Cardiac septum (tissue), 1 donor: ENCODE results near the gene DGAT2. TPM values are rescaled to one million over a fixed set of nuclear protein-coding genes. Genes with fewer than 3 reads are reported as not detected.
"Not testable (repeated sequence)": the region's sequence is repeated elsewhere in the genome, so short reads cannot be mapped to it uniquely, and the experiment has no call there.

Source experiments
- DNase-seq: peaks from one replicate; pipeline ENCODE4 v3.0.0-alpha.2; 2020; ENCODE audit warnings: low spot score
- intact Hi-C: fragments of 100-400 bp; cut with DNase I; formaldehyde crosslinking; loops from one replicate; pipeline ENCODE4 v1.14.0; 2022
- total RNA-seq: library from RNA; stranded (reverse); fragmentation: NEBNext Ultra II Directional; extraction: Animal tissue kit (Norgen Biotek cat#: 25700); gene quantifications from one replicate; pipeline ENCODE4 v1.2.1, GENCODE V29; 2021
- donor health status: DM: no; HTN: no; CAD: no.

DGAT2 gene
- total RNA-seq, 1 donor from 2014 or later = 10.3 TPM

DNA sequence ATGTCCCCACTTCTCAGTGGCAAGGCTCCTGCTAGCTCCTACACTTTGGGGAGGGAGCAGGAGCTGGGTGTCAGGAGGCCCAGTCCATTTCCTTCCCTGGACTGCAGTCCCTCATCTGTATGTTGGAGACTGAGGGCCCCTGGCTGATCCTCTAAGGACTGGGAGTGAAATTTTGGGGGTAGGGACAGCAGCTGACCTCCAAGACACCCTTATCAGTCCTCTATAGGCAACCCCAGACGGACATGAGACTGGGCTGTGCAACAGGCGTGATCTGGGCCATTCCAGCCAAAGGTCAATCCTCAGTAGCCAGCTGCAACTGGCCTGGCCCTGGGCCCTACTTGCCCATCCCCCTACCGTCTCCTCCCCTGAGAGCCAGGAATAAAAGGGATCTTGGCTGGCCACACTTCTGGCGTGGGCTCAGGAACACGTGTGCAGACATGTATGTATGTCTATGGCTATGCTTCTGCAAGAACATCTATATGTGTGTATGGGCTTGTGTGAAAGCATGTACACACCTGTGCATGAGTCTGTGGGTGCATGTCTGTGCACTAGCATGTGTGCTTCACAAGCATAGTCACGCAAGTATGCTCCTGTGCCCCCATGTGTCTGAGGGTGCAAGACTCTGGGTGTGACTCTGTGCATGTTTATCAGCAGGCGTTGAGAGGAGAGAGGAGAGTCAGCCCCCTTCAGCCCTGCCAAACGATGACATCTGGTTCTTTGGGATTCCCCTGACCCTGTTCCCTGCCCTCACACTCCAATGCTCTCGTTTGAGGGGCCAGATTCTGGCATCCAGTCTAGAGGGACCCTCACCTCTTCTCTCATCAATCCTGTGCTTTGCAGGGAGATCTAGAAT is 24.6 kb upstream of the DGAT2 start:
- intact Hi-C loops = no loop called here
- DNase-seq = no peak

DNA sequence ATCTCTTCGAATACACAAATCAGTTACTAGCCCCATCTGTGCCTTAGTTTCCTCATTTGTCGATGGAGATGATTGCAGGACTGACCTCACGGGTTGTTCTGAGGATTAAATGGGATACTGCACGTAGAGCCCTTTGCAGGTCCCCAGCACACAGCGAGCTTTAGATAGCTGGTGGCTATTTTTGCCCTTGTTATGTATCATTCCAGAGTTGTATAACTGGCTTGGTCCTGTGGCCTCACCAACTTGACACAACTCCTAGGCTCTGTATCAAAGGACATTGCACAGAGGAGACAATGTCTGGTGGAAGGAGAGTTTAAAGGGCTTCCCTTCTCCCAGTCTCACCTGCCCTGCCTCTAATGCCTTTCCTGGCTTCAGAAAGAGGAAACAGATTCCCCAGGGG is 22.8 kb upstream of the DGAT2 start:
- no peak for DNase-seq
- intact Hi-C loops = no loop called here

DNA sequence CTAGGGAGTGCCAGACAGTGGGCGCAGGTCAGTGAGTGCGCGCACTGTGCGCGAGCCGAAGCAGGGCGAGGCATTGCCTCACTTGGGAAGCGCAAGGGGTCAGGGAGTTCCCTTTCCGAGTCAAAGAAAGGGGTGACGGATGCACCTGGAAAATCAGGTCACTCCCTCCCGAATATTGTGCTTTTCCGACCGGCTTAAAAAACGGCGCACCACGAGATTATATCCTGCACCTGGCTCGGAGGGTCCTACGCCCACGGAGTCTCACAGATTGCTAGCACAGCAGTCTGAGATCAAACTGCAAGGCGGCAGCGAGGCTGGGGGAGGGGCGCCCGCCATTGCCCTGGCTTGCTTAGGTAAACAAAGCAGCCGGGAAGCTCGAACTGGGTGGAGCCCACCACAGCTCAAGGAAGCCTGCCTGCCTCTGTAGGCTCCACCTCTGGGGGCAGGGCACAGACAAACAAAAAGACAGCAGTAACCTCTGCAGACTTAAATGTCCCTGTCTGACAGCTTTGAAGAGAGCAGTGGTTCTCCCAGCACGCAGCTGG is 19.8 kb upstream of the DGAT2 start:
- intact Hi-C loops, DNase-seq: not testable (repeated sequence)

DNA sequence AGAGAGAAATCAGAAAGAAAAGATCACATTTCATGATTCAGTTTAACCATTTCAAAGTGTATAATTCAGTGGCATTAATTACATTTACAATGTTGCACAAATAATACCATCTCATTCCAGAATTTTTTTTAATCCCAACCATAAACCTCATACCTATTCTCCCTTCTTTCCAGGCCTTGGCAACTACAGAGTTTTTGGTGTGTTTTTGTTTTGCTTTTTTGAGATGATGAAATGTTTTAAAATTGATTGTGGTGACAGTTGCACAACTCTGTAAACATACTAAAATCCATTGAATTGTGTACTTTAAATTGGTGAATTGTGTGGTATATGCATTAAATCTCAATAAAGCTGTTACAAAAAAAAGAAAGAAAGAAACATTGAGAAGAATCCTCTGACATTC is 13.6 kb upstream of the DGAT2 start:
- DNase-seq, intact Hi-C loops: not testable (repeated sequence)

DNA sequence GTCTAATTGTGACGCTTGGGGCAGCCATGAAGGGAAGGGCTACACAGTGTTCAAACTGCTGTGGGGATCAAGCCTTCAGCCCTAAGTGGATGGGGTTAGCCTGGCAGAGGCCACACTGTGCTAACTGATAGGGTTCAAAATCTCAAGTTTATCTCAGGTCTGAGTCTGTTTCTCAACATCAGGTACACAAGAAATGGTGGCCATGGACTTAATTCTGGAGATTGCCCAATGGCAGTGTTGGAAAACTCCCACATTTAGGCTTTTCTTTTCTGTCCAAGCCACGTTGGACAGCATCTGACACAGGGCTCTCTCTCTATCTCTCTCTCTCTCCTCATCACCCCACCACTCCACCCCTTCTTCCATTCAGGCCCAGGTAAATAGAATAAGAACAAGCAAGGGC is 10.9 kb upstream of the DGAT2 start:
- intact Hi-C loops = no loop called here
- no peak for DNase-seq

DNA sequence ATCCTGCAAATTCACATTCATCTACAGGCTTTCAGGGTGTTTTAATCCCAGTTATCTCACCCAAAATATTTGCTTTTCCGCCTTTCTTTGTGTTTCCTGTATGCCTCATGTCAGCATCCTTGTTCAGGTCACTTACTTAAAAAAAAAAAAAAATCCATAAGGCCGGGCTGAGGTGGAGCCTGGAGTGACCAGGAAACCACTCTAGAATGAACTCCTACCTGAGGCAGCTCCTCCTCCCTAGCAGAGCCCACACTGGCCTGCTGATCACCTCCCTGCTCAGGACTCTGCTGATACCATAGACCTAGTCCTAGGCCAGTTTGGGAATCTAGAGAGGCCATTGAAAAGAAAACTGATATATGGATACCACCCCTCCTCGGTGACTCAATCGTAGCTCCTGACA is 8.7 kb upstream of the DGAT2 start:
- intact Hi-C loops = no loop called here

DNA sequence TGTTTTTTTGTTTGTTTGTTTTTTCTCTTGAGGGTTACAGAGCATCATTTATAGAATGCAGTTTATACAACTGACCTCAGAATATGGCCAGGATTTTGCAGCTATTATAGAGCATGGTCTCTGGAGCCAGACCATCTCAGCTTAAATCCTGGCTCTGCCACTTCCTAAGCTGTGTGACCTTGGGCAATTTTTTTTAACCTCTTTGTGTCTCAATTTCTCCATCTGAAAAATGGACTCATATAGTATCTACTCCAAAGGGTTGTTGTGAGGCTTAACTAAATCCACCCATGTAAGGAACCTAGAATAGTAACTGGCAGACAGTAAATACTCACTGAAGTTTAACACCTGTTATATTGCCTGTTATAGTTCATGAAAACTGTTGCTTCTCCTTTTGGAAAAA is 8.3 kb upstream of the DGAT2 start:
- intact Hi-C loops = no loop called here
- no peak for DNase-seq

More for the DNA sequence above, 8.7 kb upstream of the DGAT2 start:
- DNase-seq = no peak

DNA sequence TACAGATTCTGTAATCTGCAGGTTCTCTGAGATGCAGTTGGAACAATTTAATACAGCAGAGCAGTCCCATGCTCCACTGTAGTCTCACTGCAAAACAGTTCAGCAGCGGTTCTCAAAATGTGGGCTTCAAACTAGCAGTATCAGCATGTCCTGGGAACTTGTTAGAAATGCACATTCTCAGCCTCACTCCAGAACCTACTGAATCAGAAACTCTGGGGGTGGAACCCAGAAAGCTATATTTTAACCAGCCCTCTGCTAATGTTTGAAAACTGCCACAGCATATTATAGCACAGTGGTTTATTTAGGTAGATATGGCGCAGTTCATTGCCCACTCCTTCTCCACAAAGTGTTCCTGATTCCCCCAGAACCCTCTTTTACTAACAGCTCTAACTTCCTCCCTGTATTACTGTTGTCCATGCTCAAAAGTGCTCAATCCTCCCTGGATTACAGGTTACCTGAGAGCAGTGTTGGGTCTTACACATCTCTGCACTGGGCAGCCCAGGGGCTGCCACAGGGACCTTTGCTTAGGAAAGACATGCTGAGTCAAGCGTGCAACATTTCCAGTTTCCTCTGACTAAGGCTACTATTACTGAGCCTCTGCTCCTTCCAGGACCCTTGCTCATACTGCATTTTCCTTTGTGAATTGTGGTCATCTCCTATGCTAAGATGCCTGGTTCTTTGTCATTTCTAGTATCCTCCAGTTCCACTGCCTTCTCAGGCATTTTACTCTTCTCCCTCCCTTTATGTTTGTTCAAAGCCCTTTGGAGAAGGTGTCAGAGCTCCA is 7.7 kb upstream of the DGAT2 start:
- no peak for DNase-seq
- intact Hi-C loops = no loop called here

DNA sequence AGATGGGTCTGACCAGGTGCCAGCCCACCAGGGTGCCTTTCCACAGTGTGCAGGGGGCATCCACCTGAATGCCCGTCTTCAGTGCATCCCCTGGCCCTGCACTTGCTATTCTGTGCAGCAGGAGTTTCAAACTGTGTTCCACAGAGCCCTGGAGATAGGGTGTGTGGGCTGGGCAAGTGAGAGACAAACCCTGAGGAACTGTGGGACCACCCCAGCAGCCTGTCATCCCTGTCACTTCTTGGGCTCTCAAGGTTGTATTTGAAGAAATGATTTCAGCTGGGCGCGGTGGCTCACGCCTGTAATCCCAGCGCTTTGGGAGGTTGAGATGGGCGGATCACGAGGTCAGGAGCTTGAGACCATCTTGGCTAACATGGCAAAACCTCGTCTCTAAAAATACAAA is 6.4 kb upstream of the DGAT2 start:
- intact Hi-C loops = no loop called here
- DNase-seq = no peak

DNA sequence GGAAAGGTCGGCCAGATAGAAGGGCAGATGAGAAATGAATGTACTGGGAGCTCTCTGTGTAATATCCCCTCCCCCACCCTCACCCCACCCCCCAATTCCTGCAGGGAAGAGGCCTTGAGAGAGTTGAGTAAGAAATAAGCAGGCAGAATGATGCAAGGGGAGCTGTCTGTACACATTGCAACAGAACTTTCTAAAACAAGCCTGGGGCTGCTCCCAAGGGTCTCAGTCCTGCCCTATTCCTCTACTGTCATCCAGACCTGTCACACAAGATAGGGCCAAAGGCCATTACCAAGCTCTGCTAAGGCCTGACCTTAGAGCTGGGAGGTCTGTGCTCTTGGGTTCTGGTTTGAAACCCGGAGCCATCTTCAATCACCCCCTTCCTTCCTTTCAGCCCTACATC is 5.7 kb upstream of the DGAT2 start:
- intact Hi-C loops = no loop called here
- no peak for DNase-seq

DNA sequence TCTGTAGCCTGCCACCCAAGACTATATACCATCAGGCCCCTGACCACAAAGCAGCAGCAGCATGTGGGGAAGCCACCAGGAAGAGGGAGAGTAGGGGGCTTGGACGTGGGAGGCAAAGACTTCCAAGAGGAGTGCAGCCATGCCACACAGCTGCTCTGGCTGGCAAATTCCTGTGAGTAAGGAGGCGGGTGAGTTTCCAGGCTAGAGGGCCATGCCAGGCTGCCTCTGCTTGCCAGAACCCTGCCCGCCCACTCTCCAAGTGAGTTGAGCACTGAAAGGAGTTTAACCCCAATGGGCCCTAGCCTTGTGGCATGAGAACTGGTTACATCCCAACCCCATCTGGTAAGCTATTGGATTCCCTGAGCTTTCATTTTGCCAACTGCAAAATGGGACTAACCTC is 4.7 kb upstream of the DGAT2 start:
- DNase-seq = no peak
- intact Hi-C loops = no loop called here

DNA sequence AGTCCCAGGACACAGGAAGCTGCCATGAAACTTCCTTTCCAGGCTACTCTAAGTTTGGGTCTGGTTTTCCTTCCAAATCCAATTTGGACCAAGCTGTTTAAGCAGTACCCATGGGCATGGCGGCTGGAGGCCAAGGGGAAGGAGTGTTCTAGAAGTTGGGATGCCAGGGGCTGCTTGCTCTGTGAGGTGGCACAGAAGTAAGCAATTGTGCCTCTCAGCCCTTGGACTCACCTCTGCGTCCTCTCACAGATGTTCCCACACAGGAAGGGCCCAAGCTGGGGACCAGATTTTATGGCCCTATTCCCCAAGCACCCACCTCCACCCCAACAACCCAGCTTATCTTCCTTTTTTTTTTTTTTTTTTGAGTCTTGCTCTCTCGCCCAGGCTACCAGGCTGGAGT is 3.5 kb upstream of the DGAT2 start:
- intact Hi-C loops = no loop called here
- DNase-seq = no peak

DNA sequence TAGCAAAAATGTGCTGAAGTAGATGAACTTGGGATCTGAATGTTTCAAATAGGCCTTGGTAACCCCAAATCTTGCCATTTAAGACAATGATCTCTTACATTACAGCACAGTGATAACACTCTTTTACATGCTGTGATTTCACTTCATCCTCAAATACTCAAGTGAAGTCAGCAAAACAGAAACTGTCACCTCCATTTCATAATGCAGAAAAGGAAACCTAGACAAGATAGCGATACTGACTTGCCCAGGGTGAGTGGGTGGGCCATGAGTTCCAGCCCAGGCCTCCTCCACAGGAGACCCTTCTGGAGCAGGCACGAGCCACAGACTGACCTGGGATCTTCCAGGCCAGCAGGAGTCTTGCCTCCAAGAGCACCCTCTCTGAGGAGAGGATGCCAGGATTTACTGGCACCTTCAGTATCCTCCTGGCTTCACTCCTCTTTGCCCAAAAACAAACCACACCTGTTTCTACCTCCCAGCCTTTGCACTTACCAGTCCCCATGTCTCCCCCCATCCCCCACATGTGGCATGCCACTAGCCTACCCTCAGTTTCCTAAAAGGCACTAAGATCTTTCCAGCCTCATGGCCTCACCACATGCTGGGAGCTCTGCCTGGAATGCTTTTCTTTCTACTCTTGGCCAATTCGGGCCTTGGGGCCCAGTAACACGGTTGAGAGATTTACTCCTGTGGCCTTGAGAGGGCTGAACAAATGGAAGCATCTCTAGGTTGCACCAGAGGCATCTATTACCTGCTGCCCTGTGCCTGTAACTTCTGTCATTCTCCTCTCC is 1.9 kb upstream of the DGAT2 start:
- intact Hi-C loops = no loop called here
- DNase-seq = no peak

DNA sequence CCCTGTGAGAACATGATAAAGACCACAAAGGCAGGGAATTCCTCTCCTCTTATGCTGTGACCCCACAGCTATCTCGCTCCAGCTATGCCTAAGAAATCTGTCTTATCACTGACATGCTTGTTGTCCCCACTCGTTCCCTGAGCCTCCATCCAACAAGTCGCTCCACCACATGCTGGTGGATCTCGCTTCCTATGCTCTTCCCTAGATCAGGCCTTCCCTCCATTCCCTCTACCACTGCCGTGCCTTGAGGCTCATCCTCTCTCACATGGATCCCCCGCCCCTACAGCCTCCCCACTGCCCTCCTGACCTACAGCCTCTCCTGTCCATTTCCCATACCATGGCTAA is 1.4 kb upstream of the DGAT2 start:
- DNase-seq = peak; percentile 55
- intact Hi-C loops = no loop called here

DNA sequence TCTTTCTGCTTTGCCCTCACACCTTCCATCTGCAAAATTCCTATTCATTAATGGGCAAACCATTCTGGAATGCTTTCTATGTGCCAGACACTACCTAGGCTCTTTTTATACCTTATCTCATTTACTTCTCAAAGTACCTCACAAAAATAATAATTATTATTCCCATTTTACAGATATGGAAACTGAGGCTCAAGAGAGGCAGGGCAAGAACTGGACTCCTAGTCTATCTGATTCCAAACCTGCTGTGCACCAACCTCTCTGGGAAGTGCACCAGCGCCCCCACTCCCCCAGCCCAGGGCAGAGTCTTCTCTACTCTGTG is 826 bp upstream of the DGAT2 start:
- no peak for DNase-seq
- intact Hi-C loops = loop anchor here (1.0 kb wide), 1 partner anchor 44 kb away; no protein-coding TSS in a partner anchor

DNA sequence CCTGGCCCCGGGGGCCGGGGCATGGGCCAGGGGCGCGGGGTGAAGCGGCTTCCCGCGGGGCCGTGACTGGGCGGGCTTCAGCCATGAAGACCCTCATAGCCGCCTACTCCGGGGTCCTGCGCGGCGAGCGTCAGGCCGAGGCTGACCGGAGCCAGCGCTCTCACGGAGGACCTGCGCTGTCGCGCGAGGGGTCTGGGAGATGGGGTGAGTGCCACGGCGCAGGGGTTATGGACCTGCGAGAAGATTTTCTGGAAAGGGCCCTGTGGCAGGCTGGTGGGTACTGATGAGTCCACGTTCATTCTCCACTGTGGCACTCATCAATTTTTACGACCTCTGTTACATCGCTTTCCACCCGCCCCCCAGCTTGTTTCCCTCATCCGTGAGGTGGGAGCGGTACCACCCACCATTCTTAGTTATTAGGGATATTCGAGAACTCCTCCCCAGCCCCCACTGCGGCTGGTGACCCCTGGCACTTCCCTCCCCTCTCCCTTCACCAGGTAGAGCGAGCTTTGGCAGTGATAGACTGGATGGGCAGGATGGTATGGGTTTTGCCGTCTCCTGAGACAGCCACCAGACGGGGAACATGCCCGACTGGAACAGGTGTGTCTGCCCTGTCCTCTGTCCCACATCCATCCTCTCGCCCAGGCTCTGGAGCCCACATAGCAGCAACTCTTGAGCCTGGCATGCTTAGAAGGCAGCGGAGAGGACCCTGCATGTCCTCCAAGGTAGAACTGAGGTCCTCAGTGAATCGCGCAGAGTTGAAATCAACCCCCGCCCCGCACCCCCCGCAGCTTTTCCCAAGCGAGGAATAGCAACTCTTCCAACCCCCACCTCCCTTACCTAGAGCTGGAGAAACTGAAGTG is 562 bp downstream of the DGAT2 start:
- peak; percentile 70 for DNase-seq
- intact Hi-C loops = loop anchor here (1.0 kb wide), 1 partner anchor 46 kb away; no protein-coding TSS in a partner anchor

DNA sequence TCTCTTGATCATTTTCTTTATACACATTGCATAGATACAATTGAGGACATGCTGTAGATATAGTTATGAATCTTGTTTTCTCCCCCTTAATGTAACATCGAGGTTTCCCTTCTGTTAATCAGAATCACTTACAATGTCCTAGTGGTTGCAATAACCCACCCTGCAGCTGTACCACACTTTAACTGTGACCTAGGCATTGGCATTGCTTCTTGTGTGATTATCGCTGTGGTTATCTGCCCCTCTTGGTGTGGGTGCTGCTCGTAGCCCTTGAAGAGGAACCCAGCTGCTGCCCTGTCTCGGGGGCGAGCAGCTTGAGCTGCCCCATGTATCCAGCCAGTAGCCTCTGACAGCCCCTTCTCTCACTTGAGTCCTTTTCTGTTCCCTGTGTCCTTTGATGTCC is 1.5 kb downstream of the DGAT2 start:
- intact Hi-C loops = no loop called here
- no peak for DNase-seq

DNA sequence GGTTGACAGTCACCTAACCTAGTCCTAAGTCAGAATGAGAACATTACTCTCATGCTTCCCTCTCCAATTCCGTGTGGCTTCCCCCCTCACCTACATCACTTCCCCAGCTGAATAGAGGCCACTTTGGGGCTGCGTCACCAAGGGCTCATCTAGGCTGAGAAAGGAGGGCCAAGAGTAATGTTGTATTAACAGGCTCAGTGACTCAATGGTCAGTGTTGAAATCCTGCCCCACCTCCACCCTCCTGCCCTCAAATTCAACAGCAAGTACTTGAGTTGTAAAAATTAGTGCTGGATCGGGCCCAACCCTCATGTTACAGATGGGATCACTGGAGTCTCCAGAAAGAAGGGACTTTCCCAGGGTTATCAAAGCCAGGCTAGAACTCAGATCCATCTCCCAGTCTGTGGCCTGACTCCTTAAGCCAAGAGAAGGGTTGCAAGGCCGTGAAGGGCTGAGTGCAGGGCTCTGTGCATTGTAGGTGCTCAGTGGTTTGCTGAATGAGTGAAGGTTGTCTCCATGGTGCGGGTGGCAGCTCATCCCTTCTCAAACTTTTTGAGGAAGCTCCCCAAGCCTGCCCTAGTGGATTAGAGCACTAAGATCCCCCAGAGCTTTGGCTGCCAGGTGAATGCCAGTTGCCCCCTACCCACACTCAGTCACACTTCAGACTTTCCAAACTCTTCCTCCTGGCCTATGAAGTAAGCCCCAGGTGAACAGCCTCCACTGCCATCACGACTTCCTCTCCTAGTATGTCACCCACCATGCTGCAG is 3.2 kb downstream of the DGAT2 start:
- DNase-seq = peak; percentile 83
- intact Hi-C loops = no loop called here
